ENCODE results near the gene OSBP2.

Gene OSBP2

DNA sequence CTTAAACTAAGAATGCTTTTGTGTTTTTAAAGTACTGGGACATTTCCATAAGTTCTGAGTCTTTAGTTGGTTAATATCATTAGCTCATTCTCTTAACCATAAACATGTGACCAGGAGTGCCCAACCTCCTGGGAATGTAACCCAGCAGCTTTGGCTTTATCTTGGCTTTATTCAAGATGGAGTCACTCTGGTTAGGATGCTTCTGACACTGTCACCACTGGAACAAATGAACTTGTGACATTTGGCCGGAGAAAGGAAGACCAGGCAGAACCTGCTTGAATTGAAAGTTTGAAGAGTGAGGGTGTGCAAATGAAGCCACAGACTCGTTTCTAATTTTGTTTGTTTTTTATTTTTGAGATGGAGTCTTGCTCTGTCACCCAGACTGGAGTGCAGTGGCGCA is 54.6 kb downstream of the OSBP2 start:
- Histone ChIP-seq H3K27me3 (ENCODE audit: control insufficient read depth in 3 of 3, insufficient read depth in 3 of 3, low read depth in 1 of 3, low read length in 3 of 3) (no peaks in the 10 kb centered on the region), H3K18ac (ENCODE audit: low read length) (no peak overlapping the region), H3K4me1 (ENCODE audit: control insufficient read depth in 2 of 2, insufficient read depth in 1 of 2, low read depth in 1 of 2, low read length in 2 of 2) (no peaks in the 10 kb centered on the region), H2BK15ac (ENCODE audit: low read length) (no peak overlapping the region), H2AK5ac (ENCODE audit: low read depth, low read length) (no peak overlapping the region), H3K4me2 (ENCODE audit: insufficient read depth, low read length, poor library complexity, severe bottlenecking) (no peak overlapping the region), H3K4ac (ENCODE audit: low read length) (no peak overlapping the region), H3K9me3 (replicated peaks in 1 of 2; ENCODE audit: control insufficient read depth in 2 of 2, insufficient read depth in 1 of 2, low read depth in 1 of 2, low read length in 2 of 2) (no peaks in the 10 kb centered on the region), H4K91ac (ENCODE audit: low read depth, low read length, poor library complexity) (no peak overlapping the region), H2BK12ac (ENCODE audit: low read length) (no peak overlapping the region), H2AFZ (ENCODE audit: low read length) (no peak overlapping the region), H3K23ac (ENCODE audit: low read depth, low read length, poor library complexity) (no peak overlapping the region), H3K27ac (replicated peaks; ENCODE audit: low read length) (no peak overlapping the region), H3K79me1 (ENCODE audit: low read depth, low read length) (no peaks in the 10 kb centered on the region), H3K14ac (ENCODE audit: low read length) (no peak overlapping the region), H2BK5ac (ENCODE audit: low read length) (no peak overlapping the region), H3K9ac (ENCODE audit: low read depth, low read length, poor library complexity) (no peak overlapping the region), H2BK120ac (ENCODE audit: low read depth, low read length) (no peak overlapping the region), H3K36me3 (replicated peaks in 1 of 2; ENCODE audit: control insufficient read depth in 2 of 2, insufficient read depth in 2 of 2, low read length in 2 of 2) (no peaks in the 10 kb centered on the region), H4K8ac (ENCODE audit: low read depth, low read length) (no peak overlapping the region), H3K4me3 (ENCODE audit: low read length in 2 of 2) (no peak overlapping the region)
- DNase-seq (ENCODE audit: low spot score): no peak
- WGBS, 2 donors (ENCODE audit: extremely low coverage in 2 of 2, insufficient read length in 2 of 2, insufficient replicate concordance in 1 of 2): no CpG with 5 or more reads among the region's 3 CpGs

DNA sequence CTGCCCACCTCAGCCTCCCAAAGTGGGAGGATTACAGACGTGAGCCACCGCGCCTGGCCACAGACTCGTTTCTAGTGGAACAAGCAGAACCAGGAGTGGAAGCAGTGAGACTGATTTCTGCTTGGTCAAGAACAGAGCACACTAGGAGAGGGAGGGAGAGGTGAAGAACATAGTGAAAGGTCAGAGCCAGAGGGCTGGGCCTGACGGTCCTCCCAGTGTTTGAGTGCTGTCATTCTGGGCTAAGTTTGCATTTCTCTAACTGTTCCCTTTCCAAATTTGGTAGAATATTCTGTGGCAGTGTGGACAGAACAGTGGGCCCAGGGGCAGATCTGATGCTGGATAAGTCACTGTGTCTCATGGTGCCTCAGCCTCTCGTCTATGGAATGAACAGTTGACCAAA is 55.2 kb downstream of the OSBP2 start:
- no peak overlapping the region for H2BK15ac ChIP-seq (ENCODE audit: low read length)
- no peak overlapping the region for H2BK120ac ChIP-seq (ENCODE audit: low read depth, low read length)
- no peak overlapping the region for H2BK5ac ChIP-seq (ENCODE audit: low read length)
- no peaks in the 10 kb centered on the region for H3K27me3 ChIP-seq (ENCODE audit: control insufficient read depth in 3 of 3, insufficient read depth in 3 of 3, low read depth in 1 of 3, low read length in 3 of 3)
- no peaks in the 10 kb centered on the region for H3K36me3 ChIP-seq (replicated peaks in 1 of 2; ENCODE audit: control insufficient read depth in 2 of 2, insufficient read depth in 2 of 2, low read length in 2 of 2)
- no peak overlapping the region for H3K27ac ChIP-seq (replicated peaks; ENCODE audit: low read length)
- no peaks in the 10 kb centered on the region for H3K9me3 ChIP-seq (replicated peaks in 1 of 2; ENCODE audit: control insufficient read depth in 2 of 2, insufficient read depth in 1 of 2, low read depth in 1 of 2, low read length in 2 of 2)
- no peak overlapping the region for H3K4me3 ChIP-seq (ENCODE audit: low read length in 2 of 2)
- no peak overlapping the region for H3K18ac ChIP-seq (ENCODE audit: low read length)
- H3K79me1 ChIP-seq (ENCODE audit: low read depth, low read length): no peaks in the 10 kb centered on the region
- no peak overlapping the region for H3K4me2 ChIP-seq (ENCODE audit: insufficient read depth, low read length, poor library complexity, severe bottlenecking)
- no CpG with 5 or more reads among the region's 6 CpGs for WGBS, 2 donors (ENCODE audit: extremely low coverage in 2 of 2, insufficient read length in 2 of 2, insufficient replicate concordance in 1 of 2)
- no peak overlapping the region for H2BK12ac ChIP-seq (ENCODE audit: low read length)
- H4K8ac ChIP-seq (ENCODE audit: low read depth, low read length): no peak overlapping the region
- H2AFZ ChIP-seq (ENCODE audit: low read length): no peak overlapping the region
- H3K4me1 ChIP-seq (ENCODE audit: control insufficient read depth in 2 of 2, insufficient read depth in 1 of 2, low read depth in 1 of 2, low read length in 2 of 2): no peaks in the 10 kb centered on the region
- no peak overlapping the region for H2AK5ac ChIP-seq (ENCODE audit: low read depth, low read length)
- H3K23ac ChIP-seq (ENCODE audit: low read depth, low read length, poor library complexity): no peak overlapping the region
- no peak overlapping the region for H4K91ac ChIP-seq (ENCODE audit: low read depth, low read length, poor library complexity)
- DNase-seq (ENCODE audit: low spot score): no peak
- no peak overlapping the region for H3K14ac ChIP-seq (ENCODE audit: low read length)
- no peak overlapping the region for H3K9ac ChIP-seq (ENCODE audit: low read depth, low read length, poor library complexity)
- no peak overlapping the region for H3K4ac ChIP-seq (ENCODE audit: low read length)

DNA sequence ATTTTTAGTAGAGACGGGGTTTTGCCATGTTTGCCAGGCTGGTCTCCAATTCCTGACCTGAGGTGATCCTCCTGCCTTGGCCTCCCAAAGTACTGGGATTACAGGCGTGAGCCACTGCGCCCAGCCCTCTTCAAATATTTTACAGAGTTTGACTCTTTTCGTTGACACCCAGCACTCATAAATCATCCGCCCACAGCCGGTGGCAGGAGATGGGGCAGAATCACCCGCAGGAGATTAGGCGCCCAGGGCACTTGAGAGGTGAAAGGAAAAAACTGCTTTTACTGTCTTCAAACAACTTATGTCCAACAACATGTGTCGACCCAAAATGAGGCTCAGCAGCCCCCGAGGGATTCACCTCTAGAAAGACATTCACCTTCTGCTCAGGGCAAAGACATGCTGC is 56.9 kb downstream of the OSBP2 start:
- Histone ChIP-seq H4K91ac (ENCODE audit: low read depth, low read length, poor library complexity) (no peak overlapping the region), H2BK120ac (ENCODE audit: low read depth, low read length) (no peak overlapping the region), H2BK5ac (ENCODE audit: low read length) (no peak overlapping the region), H3K18ac (ENCODE audit: low read length) (no peak overlapping the region), H3K36me3 (replicated peaks in 1 of 2; ENCODE audit: control insufficient read depth in 2 of 2, insufficient read depth in 2 of 2, low read length in 2 of 2) (no peaks in the 10 kb centered on the region), H3K79me1 (ENCODE audit: low read depth, low read length) (no peaks in the 10 kb centered on the region), H3K4ac (ENCODE audit: low read length) (no peak overlapping the region), H2BK12ac (ENCODE audit: low read length) (no peak overlapping the region), H3K4me1 (ENCODE audit: control insufficient read depth in 2 of 2, insufficient read depth in 1 of 2, low read depth in 1 of 2, low read length in 2 of 2) (no peaks in the 10 kb centered on the region), H2AFZ (ENCODE audit: low read length) (no peak overlapping the region), H3K9me3 (replicated peaks in 1 of 2; ENCODE audit: control insufficient read depth in 2 of 2, insufficient read depth in 1 of 2, low read depth in 1 of 2, low read length in 2 of 2) (no peaks in the 10 kb centered on the region), H3K9ac (ENCODE audit: low read depth, low read length, poor library complexity) (no peak overlapping the region), H3K27ac (replicated peaks; ENCODE audit: low read length) (no peak overlapping the region), H3K27me3 (ENCODE audit: control insufficient read depth in 3 of 3, insufficient read depth in 3 of 3, low read depth in 1 of 3, low read length in 3 of 3) (peaks cover 0 to 2% (median 0%) of the 10 kb centered on the region in 3 experiments), H2AK5ac (ENCODE audit: low read depth, low read length) (no peak overlapping the region), H4K8ac (ENCODE audit: low read depth, low read length) (no peak overlapping the region), H3K4me3 (ENCODE audit: low read length in 2 of 2) (no peak overlapping the region), H3K14ac (ENCODE audit: low read length) (no peak overlapping the region), H3K4me2 (ENCODE audit: insufficient read depth, low read length, poor library complexity, severe bottlenecking) (no peak overlapping the region), H2BK15ac (ENCODE audit: low read length) (no peak overlapping the region), H3K23ac (ENCODE audit: low read depth, low read length, poor library complexity) (no peak overlapping the region)
- DNase-seq (ENCODE audit: low spot score): no peak
- whole genome bisulfite sequencing, 2 donors (ENCODE audit: extremely low coverage in 2 of 2, insufficient read length in 2 of 2, insufficient replicate concordance in 1 of 2): no CpG with 5 or more reads among the region's 10 CpGs

DNA sequence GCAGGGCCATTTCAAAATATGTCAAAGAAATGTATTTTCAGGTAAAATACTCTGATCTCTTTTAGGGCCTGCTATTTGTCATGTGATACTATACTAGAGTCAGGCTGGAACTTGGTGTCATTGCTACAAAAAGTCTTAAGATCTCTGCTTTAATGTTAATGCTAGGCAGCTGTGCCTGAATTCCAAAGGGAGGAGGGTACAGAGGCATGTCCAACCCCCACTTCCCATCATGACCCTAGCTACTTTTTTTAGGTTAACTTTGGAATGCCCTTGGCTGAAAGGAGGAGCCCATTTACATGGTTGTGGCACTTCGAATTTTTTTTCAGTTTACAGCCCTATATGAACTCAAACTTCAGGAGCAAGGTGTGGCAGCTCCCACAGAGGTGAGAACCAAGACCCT is 58.1 kb downstream of the OSBP2 start:
- Histone ChIP-seq H3K79me1 (ENCODE audit: low read depth, low read length) (no peaks in the 10 kb centered on the region), H3K23ac (ENCODE audit: low read depth, low read length, poor library complexity) (no peak overlapping the region), H3K27ac (replicated peaks; ENCODE audit: low read length) (no peak overlapping the region), H3K4ac (ENCODE audit: low read length) (no peak overlapping the region), H3K14ac (ENCODE audit: low read length) (no peak overlapping the region), H3K18ac (ENCODE audit: low read length) (no peak overlapping the region), H2AFZ (ENCODE audit: low read length) (no peak overlapping the region), H4K8ac (ENCODE audit: low read depth, low read length) (no peak overlapping the region), H3K4me2 (ENCODE audit: insufficient read depth, low read length, poor library complexity, severe bottlenecking) (no peak overlapping the region), H3K36me3 (replicated peaks in 1 of 2; ENCODE audit: control insufficient read depth in 2 of 2, insufficient read depth in 2 of 2, low read length in 2 of 2) (no peaks in the 10 kb centered on the region), H2BK15ac (ENCODE audit: low read length) (no peak overlapping the region), H3K4me1 (ENCODE audit: control insufficient read depth in 2 of 2, insufficient read depth in 1 of 2, low read depth in 1 of 2, low read length in 2 of 2) (no peaks in the 10 kb centered on the region), H3K27me3 (ENCODE audit: control insufficient read depth in 3 of 3, insufficient read depth in 3 of 3, low read depth in 1 of 3, low read length in 3 of 3) (peaks cover 0 to 2% (median 0%) of the 10 kb centered on the region in 3 experiments), H3K4me3 (ENCODE audit: low read length in 2 of 2) (no peak overlapping the region), H2BK120ac (ENCODE audit: low read depth, low read length) (no peak overlapping the region), H2AK5ac (ENCODE audit: low read depth, low read length) (no peak overlapping the region), H2BK12ac (ENCODE audit: low read length) (no peak overlapping the region), H2BK5ac (ENCODE audit: low read length) (no peak overlapping the region), H3K9me3 (replicated peaks in 1 of 2; ENCODE audit: control insufficient read depth in 2 of 2, insufficient read depth in 1 of 2, low read depth in 1 of 2, low read length in 2 of 2) (no peaks in the 10 kb centered on the region), H3K9ac (ENCODE audit: low read depth, low read length, poor library complexity) (no peak overlapping the region), H4K91ac (ENCODE audit: low read depth, low read length, poor library complexity) (no peak overlapping the region)
- no CpG with 5 or more reads among the region's 1 CpG for WGBS, 2 donors (ENCODE audit: extremely low coverage in 2 of 2, insufficient read length in 2 of 2, insufficient replicate concordance in 1 of 2)
- no peak for DNase-seq (ENCODE audit: low spot score)

All from neuronal stem cell (in vitro differentiated cells).